Fibroblast of villous mesenchyme (primary cell): Measurements from ENCODE around the gene AANAT. TPM values are rescaled to one million over a fixed set of nuclear protein-coding genes. Genes with fewer than 3 reads are reported as not detected.

Experiments
- DNase-seq: peaks from one replicate; pipeline ENCODE4 v3.0.0-alpha.2; 2010; ENCODE audit warnings: low read depth
- H3K4me3 ChIP-seq: 2 replicates; pipeline ENCODE4 v1.5.1; 2011; ENCODE audit warnings: low read depth, mild to moderate bottlenecking, low read length
- total RNA-seq: library from RNA; depleted of rRNA; stranded (reverse); fragments of >200 nt; gene quantifications from 2 replicates; pipeline ENCODE4 v1.2.3, GENCODE V29; 2012
- TF ChIP-seq, protein P1 (sequence below): IDR thresholded peaks from 2 replicates; pipeline ENCODE4 v1.5.1; 2012; ENCODE audit warnings: low read depth, mild to moderate bottlenecking, low read length; ENCODE audit not compliant: insufficient read depth

AANAT gene
- total RNA-seq, 1 donor = not detected

DNA sequence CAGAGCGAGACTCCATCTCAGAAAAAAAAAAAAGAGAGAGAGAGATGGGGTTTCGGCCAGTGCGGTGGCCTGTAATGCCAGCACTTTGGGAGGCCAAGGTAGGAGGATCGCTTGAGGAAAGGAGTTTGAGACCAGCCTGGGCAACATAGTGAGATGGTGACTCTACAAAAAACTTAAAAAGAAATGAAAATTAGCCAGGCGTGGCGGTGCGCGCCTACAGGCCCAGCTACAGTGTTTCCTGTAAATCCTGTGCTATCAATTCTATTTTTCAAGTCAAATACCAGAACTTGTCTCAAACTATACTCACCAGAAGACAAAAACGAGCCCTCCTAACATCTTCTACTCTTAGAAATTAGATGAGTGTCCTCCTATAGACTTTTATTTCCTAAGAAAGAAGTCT, 33.7 kb upstream of the AANAT start:
- H3K4me3 ChIP-seq = no peak overlapping the region
- TF ChIP-seq, protein P1, sequence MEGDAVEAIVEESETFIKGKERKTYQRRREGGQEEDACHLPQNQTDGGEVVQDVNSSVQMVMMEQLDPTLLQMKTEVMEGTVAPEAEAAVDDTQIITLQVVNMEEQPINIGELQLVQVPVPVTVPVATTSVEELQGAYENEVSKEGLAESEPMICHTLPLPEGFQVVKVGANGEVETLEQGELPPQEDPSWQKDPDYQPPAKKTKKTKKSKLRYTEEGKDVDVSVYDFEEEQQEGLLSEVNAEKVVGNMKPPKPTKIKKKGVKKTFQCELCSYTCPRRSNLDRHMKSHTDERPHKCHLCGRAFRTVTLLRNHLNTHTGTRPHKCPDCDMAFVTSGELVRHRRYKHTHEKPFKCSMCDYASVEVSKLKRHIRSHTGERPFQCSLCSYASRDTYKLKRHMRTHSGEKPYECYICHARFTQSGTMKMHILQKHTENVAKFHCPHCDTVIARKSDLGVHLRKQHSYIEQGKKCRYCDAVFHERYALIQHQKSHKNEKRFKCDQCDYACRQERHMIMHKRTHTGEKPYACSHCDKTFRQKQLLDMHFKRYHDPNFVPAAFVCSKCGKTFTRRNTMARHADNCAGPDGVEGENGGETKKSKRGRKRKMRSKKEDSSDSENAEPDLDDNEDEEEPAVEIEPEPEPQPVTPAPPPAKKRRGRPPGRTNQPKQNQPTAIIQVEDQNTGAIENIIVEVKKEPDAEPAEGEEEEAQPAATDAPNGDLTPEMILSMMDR = no peak

DNA sequence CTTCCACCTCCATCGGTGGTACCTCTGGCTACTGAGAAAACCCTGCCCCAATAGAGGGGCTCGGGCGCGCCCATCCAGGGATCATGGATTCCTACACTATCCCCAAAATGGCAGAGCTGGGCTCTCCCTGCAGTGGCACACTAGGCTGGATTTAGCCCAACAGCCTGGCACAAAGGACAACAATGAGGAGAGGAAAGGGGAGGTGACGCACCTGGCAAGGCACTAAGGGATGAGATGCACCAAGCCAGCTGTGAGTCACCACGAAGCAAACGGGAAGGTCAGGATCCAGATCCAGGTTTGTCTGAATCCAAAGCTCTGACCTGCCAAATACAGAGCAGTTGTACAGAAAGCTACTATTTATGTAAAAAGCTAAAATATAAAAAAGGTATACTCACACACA, 32.5 kb upstream of the AANAT start:
- no peak for DNase-seq
- H3K4me3 ChIP-seq = no peak overlapping the region
- TF ChIP-seq, protein P1 = no peak

More for the DNA sequence above, 33.7 kb upstream of the AANAT start:
- no peak for DNase-seq

DNA sequence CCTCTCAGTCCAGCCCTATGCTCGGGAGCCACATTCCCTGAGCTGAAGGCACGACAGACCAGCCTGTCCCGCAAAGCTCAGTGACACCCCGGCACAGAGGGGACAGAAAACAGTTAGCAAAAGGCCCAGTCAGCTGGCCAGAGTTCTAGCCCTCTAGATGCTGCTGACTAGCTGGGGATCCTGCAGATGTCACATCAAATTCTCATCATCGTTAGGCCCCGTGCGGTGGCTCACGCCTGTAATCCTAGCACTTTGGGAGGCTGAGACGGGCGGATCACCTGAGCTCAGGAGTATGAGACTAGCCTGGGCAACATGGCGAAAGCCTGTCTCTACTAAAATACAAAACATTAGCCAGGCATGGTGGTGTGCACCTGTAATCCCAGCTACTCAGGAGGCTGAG, 31.7 kb upstream of the AANAT start:
- TF ChIP-seq, protein P1 = no peak
- H3K4me3 ChIP-seq = no peak overlapping the region
- no peak for DNase-seq

DNA sequence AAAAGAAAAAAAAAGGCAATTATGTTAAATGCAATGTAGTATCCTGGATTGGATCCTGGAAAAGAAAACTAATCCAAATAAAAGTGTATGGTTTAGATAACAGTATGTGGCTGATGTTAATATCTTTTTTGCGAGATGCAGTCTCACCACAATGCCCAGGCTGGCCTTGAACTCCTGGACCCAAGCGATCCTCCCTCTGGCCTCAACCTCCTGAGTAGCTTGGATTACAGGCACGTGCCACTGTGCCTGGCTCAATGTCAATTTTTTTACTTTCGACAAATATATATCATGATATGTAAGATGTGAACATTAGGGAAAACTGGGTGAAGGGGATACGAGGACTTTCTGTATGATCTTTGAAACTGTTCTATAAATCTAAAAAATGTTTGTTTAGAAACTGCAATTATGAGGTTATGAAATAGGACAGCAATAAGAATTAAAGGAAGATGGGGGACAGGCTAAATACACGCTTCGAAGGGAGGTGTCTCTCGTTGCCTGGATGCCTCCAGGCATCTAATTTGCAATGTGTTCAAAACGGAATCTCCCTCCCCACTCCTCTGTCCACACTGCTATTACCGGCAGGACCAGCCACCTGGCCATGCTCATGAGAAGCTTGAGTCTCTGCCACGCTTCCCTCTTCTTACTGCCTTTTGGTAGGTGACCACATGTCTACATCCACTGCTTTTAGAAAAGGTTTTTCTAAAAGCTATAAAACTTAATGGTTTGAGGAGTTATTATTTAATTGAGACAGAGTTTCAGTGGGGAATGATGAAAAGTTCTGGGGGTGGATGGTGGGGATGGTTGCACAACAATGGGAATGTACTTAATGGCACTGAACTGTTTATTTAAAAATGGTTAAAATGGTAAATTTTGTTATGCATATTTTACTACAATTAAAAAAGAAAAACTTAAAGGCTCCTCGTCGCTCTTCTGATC, 29.7 kb upstream of the AANAT start:
- TF ChIP-seq, protein P1 = no peak
- H3K4me3 ChIP-seq = no peak overlapping the region
- DNase-seq = peak; percentile 40

DNA sequence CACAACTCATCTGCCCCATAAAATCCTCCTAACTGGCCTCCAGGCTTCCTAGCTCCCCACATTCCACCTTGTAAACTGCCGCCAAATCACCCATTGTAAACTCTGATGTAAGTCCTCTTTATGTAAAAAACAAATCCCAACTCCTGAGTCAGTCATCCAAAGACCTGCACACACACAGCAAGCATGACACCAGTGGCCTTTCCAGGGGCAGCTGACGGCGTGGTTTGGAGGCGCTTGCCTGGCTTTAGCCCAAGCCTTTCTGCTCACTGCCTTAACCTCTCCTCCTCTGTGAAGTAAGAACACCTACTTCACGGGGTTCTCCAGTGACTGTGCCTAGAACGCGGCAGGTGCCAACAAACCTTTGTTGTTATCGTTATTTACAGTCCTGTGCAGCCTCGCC, 28.5 kb upstream of the AANAT start:
- TF ChIP-seq, protein P1 = no peak
- H3K4me3 ChIP-seq = no peak overlapping the region
- no peak for DNase-seq

DNA sequence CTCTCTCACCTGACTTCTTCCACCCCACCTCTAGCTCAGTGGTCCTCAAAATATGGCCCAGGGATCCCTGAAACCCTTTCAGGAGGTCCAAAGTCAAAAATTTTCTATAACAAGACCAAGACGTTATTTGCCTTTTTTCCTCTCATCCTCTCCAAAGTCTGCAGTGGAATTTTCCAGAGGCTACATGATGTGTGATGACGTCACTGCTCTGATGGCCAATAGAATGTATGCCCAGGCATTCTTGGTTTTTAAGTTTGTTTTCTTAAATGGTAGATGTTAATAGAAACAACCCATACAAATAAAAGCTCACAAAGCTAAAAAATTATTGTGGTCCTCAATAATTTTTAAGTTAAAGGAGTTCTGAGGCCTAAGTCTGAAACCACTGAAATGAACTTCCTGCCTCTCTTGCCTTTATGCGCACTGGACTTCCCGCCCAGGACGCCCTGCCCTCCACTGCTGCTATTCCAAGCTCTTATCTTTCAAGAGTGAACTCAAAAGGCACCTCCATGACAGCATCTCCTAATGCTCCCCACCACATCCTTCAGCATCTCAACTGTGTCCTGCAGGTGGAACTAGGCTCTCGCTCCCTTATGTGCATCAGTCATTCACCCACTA, 28.0 kb upstream of the AANAT start:
- TF ChIP-seq, protein P1 = no peak

More for the DNA sequence above, 28.0 kb upstream of the AANAT start:
- no peak overlapping the region for H3K4me3 ChIP-seq
- DNase-seq = no peak
